Uterus (tissue), 4 donors: ENCODE results near the gene FMO3. TPM values are rescaled to one million over a fixed set of nuclear protein-coding genes. Genes with fewer than 3 reads are reported as not detected.

ENCODE experiments used
- DNase-seq, 2 donors: peaks; one replicate each; pipeline ENCODE4 v3.0.0-alpha.2; 2019 to 2020
- H3K27ac ChIP-seq, 2 donors: fragments of 200-600 bp; sonication (generic); 1 replicate in 1 of 2; 2 replicates in 1 of 2; pipeline ENCODE4 v1.5.1; 2016 to 2018
- H3K27me3 ChIP-seq, 2 donors: fragments of 200-600 bp; sonication (generic); one replicate each; pipeline ENCODE4 v1.5.1; 2018 to 2019; ENCODE audit warnings: control low read depth in 1 of 2
- H3K36me3 ChIP-seq, 2 donors: fragments of 200-600 bp; sonication (generic); one replicate each; pipeline ENCODE4 v1.5.1; 2019; ENCODE audit warnings: control low read depth in 1 of 2
- H3K4me1 ChIP-seq, 2 donors: fragments of 200-600 bp; sonication (generic); one replicate each; pipeline ENCODE4 v1.5.1; 2018 to 2019; ENCODE audit warnings: control low read depth in 1 of 2
- H3K4me3 ChIP-seq, 2 donors: fragments of 200-600 bp; sonication (generic); 1 replicate in 1 of 2; 2 replicates in 1 of 2; pipeline ENCODE4 v1.5.1; 2018 to 2019; ENCODE audit warnings: mild to moderate bottlenecking in 1 of 2
- H3K9me3 ChIP-seq, 2 donors: fragments of 200-600 bp; sonication (generic); one replicate each; pipeline ENCODE4 v1.5.1; 2019; ENCODE audit warnings: control low read depth in 1 of 2
- POLR2A ChIP-seq, 2 donors: fragments of 450-650 bp; IDR thresholded peaks; one replicate each; pipeline ENCODE4 v1.6.1; 2016; ENCODE audit warnings: antibody characterized with exemption in 2 of 2, mild to moderate bottlenecking in 1 of 2, moderate library complexity in 1 of 2
- intact Hi-C: fragments of 100-400 bp; cut with DNase I; formaldehyde crosslinking; loops from one replicate; pipeline ENCODE4 v1.15.1; 2023; ENCODE audit warnings: low total_unique reads
- total RNA-seq, 4 donors: library from RNA; depleted of rRNA in 3 of 4; stranded (reverse); fragments of >200 nt in 3 of 4; gene quantifications; one replicate each; pipeline versions ENCODE4 v1.1.0 to v1.2.4, GENCODE V29; 2014 to 2023
- TF ChIP-seq, protein P1 (sequence below), 4 experiments: fragments of 200-600 bp in 2 of 4; fragments of 450-650 bp in 2 of 4; sonication (generic) in 2 of 4; IDR thresholded peaks; one replicate each; pipeline ENCODE4 v1.5.1; 2016 to 2019; ENCODE audit warnings: antibody characterized with exemption in 4 of 4, mild to moderate bottlenecking in 2 of 4, moderate library complexity in 1 of 4
- donor health status: DM: yes; HTN: yes; CAD: no.

FMO3 gene
- total RNA-seq, 4 donors from 2014 or later: 0.14 to 30.9 (median 1.1) TPM

DNA sequence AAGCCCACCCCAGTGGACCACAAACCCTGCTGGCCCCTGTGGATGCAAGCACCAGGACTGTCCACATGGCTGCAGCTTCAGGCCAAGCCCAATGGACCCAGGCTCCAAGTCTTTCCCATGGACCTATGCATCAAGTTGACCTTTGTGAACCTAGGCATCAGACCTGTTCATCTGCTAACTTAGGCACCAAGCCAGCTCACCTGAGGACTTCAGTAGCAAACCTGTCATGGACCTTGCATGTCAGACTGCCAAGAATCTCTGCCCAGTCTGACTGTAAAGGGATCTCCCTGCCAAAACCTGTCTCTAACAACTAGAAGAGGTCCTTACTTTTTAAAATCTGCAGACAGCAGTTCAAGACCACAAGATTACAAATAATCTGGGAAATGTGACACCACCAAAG lies 37.8 kb downstream of the FMO3 start:
- H3K4me1 ChIP-seq: no peaks in the 10 kb centered on the region
- no peak for DNase-seq
- TF ChIP-seq, protein P1, sequence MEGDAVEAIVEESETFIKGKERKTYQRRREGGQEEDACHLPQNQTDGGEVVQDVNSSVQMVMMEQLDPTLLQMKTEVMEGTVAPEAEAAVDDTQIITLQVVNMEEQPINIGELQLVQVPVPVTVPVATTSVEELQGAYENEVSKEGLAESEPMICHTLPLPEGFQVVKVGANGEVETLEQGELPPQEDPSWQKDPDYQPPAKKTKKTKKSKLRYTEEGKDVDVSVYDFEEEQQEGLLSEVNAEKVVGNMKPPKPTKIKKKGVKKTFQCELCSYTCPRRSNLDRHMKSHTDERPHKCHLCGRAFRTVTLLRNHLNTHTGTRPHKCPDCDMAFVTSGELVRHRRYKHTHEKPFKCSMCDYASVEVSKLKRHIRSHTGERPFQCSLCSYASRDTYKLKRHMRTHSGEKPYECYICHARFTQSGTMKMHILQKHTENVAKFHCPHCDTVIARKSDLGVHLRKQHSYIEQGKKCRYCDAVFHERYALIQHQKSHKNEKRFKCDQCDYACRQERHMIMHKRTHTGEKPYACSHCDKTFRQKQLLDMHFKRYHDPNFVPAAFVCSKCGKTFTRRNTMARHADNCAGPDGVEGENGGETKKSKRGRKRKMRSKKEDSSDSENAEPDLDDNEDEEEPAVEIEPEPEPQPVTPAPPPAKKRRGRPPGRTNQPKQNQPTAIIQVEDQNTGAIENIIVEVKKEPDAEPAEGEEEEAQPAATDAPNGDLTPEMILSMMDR (IDR thresholded peaks at IDR 0.05): no peak
- no peak for TF ChIP-seq POLR2A (IDR thresholded peaks at IDR 0.05)
- no peaks in the 10 kb centered on the region for H3K27me3 ChIP-seq
- intact Hi-C loops: no loop called here
- H3K4me3 ChIP-seq: no peak overlapping the region
- H3K36me3 ChIP-seq: no peaks in the 10 kb centered on the region
- no peak overlapping the region for H3K27ac ChIP-seq
- H3K9me3 ChIP-seq: no peaks in the 10 kb centered on the region

DNA sequence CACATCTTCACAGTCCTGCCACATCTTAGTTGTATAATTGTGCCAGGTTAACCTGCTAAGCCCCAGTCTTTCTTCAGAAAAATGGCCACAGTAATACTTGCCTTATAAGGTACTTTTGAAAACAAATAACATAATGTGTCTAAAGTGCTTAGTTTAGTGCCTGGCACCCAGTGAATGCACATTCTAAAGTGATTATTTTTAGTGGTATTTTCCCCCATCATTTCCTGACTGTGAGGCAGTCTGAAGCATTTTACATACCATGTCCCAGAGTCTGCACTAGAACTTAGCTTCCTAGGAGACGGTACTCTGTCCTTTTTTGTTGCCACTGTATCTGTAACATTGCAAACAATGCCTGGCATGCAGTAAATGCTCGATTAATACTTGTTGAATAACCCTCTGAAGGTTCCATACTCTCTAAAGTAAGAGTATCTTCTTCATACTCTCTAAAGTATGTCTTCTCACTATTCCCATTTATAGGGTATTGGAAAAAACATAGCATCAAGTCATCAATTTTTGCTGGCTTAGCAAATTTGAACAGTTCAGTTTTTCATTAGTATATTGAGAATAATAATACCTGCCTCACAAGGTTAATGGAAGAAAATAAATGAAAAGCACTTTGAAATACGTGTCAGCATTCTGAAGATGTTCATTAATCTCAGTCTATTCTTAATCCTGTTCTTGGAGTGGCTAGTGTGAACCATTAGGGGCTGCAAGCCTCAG lies 43.7 kb downstream of the FMO3 start:
- no peak overlapping the region for H3K4me3 ChIP-seq
- H3K4me1 ChIP-seq: no peaks in the 10 kb centered on the region
- no peaks in the 10 kb centered on the region for H3K27me3 ChIP-seq
- TF ChIP-seq POLR2A (IDR thresholded peaks at IDR 0.05): no peak
- TF ChIP-seq, protein P1 (IDR thresholded peaks at IDR 0.05): no peak
- H3K36me3 ChIP-seq: no peaks in the 10 kb centered on the region
- intact Hi-C loops: no loop called here
- no peak for DNase-seq
- no peak overlapping the region for H3K27ac ChIP-seq
- H3K9me3 ChIP-seq: no peaks in the 10 kb centered on the region

DNA sequence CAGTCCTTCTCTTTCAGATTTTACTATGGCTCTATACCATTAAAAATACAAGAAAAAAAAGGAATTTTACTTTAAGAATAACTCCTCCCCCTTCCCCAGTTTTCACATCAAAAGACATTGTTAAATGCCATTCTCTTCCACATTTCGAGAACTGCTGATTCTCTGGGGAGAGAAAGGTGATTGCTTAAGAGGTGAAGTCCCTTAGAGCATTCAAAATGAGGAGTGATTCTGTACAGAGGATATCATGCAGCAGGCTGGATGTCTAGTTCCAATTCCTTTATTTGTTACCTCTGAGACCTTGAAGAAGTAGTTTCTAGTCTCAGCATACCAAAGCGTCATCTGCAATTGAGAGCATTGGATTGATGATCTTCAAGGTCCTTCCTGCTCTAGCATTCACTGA lies 46.9 kb downstream of the FMO3 start:
- no peak overlapping the region for H3K4me3 ChIP-seq
- H3K4me1 ChIP-seq: peaks cover 4 to 8% of the 10 kb centered on the region in 2 donors
- DNase-seq: no peak
- TF ChIP-seq, protein P1 (IDR thresholded peaks at IDR 0.05): no peak
- no peak for TF ChIP-seq POLR2A (IDR thresholded peaks at IDR 0.05)
- intact Hi-C loops: no loop called here
- no peaks in the 10 kb centered on the region for H3K9me3 ChIP-seq
- H3K27ac ChIP-seq: peak overlapping the region in 1 of 2 donors; percentile 19
- H3K36me3 ChIP-seq: no peaks in the 10 kb centered on the region
- no peaks in the 10 kb centered on the region for H3K27me3 ChIP-seq

DNA sequence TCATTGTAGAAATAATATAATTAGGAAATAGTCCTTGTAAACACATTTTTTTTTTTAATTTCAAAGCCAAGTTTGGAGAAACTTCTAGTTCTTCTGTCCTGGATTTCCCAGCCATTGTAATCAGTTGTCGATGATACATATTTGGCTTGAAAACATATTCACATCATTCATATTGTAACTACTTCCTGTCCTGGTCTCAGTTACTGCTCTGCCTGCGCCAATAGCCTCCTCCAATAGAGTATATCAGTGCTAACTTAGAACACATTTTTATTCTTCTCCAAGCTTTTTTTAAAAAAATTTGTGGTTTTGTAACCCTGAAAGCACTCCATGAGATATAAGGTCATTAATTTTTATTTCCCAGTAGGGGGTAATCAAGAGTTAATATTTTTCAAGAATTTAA lies 48.3 kb downstream of the FMO3 start:
- TF ChIP-seq POLR2A (IDR thresholded peaks at IDR 0.05): no peak
- TF ChIP-seq, protein P1 (IDR thresholded peaks at IDR 0.05): no peak
- peak in 1 of 2 donors; percentile 37 for DNase-seq
- Histone ChIP-seq H3K4me3 (no peak overlapping the region), H3K27ac (peak overlapping the region; percentile 76 to 84), H3K27me3 (no peaks in the 10 kb centered on the region), H3K36me3 (no peaks in the 10 kb centered on the region), H3K4me1 (peaks cover 4 to 8% of the 10 kb centered on the region in 2 donors), H3K9me3 (no peaks in the 10 kb centered on the region)
- intact Hi-C loops: no loop called here

DNA sequence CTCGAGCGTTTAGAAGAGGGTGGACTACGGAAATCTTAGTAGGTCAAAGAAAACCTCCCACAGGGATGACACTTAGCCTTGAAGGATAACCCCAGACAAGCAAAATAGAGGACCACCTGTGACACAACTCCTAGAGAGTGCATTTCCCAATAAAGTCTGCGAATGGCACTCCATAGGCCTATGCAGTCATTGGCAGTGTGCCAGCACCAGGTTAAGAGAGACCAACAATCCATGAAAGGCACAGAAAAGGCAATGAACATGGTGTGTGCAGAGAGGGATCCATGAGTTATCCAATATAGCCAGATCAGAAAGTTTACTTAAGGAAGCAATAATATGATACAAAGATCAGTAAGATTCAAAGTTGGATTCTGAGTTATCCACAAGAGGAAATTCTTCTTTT lies 49.2 kb downstream of the FMO3 start:
- intact Hi-C loops: no loop called here
- TF ChIP-seq, protein P1 (IDR thresholded peaks at IDR 0.05): no peak
- TF ChIP-seq POLR2A (IDR thresholded peaks at IDR 0.05): no peak
- no peaks in the 10 kb centered on the region for H3K27me3 ChIP-seq
- no peak for DNase-seq
- no peaks in the 10 kb centered on the region for H3K36me3 ChIP-seq
- H3K9me3 ChIP-seq: no peaks in the 10 kb centered on the region
- peaks cover 4 to 8% of the 10 kb centered on the region in 2 donors for H3K4me1 ChIP-seq
- no peak overlapping the region for H3K4me3 ChIP-seq
- H3K27ac ChIP-seq: peak overlapping the region; percentile 76 to 84
